OCI-LY7 (cell line): ENCODE measurements around the gene CIB4. TPM values are rescaled to one million over a fixed set of nuclear protein-coding genes. Genes with fewer than 3 reads are reported as not detected.

ENCODE experiments used
- BruUV-seq: library from RNA; stranded (reverse); fragments of 400-500 nt; replicated peaks from 2 replicates; lab custom pipeline; 2021; lab: Mats Ljungman, UMichigan
- CTCF ChIA-PET: fragments of 300-600 bp; sonication (Branson Sonifier 250); formaldehyde crosslinking; loops from one replicate; lab custom pipeline; 2022; ENCODE audit warnings: antibody characterized with exemption; ENCODE audit not compliant: unreplicated experiment; lab: Charles Lee
- POLR2A ChIA-PET: fragments of 300-600 bp; sonication (Branson Sonifier 250); formaldehyde crosslinking; loops from one replicate; lab custom pipeline; 2022; ENCODE audit warnings: antibody characterized with exemption; lab: Charles Lee
- DNase-seq: peaks from one replicate; pipeline ENCODE4 v3.0.0-alpha.2; 2015; ENCODE audit warnings: low spot score
- H2AFZ ChIP-seq: fragments of 200-600 bp; sonication (generic), shearing (Covaris generic); 2 replicates; pipeline ENCODE4 v1.6.1; 2014; ENCODE audit warnings: mild to moderate bottlenecking, antibody characterized with exemption, low read length, moderate library complexity
- H3K27ac ChIP-seq: fragments of 200-600 bp; sonication (generic); 2 replicates; pipeline ENCODE4 v1.5.1; 2014; ENCODE audit warnings: mixed run types, low read depth, mild to moderate bottlenecking, moderate library complexity, low read length, inconsistent platforms; ENCODE audit not compliant: poor library complexity, severe bottlenecking
- H3K36me3 ChIP-seq: fragments of 200-600 bp; sonication (generic); 2 replicates; pipeline ENCODE4 v1.6.1; 2014; ENCODE audit warnings: mild to moderate bottlenecking, antibody characterized with exemption, low read length, moderate library complexity, mixed read lengths; ENCODE audit not compliant: insufficient read depth
- H3K4me1 ChIP-seq: fragments of 200-600 bp; sonication (generic); 2 replicates; pipeline ENCODE4 v1.5.1; 2014; ENCODE audit warnings: mild to moderate bottlenecking, low read length; ENCODE audit not compliant: insufficient read depth, poor library complexity, severe bottlenecking
- H3K4me2 ChIP-seq: fragments of 200-600 bp; sonication (generic); 2 replicates; pipeline ENCODE4 v1.6.1; 2014; ENCODE audit warnings: mild to moderate bottlenecking, low read length
- H3K4me3 ChIP-seq: fragments of 200-600 bp; sonication (generic); 2 replicates; pipeline ENCODE4 v1.5.1; 2014; ENCODE audit warnings: mild to moderate bottlenecking, low read depth, low read length; ENCODE audit not compliant: poor library complexity, severe bottlenecking
- H3K79me2 ChIP-seq: fragments of 200-600 bp; sonication (generic); 2 replicates; pipeline ENCODE4 v1.6.1; 2016; ENCODE audit warnings: low read depth, mild to moderate bottlenecking, low read length, moderate library complexity, mixed read lengths; ENCODE audit not compliant: insufficient read depth
- H3K9me2 ChIP-seq: fragments of 200-600 bp; sonication (generic); 2 replicates; pipeline ENCODE4 v1.6.1; 2016; ENCODE audit warnings: mild to moderate bottlenecking, low read length, mixed read lengths; ENCODE audit not compliant: insufficient read depth
- H3K9me3 ChIP-seq: fragments of 200-600 bp; sonication (generic); 2 replicates; pipeline ENCODE4 v1.6.1; 2014; ENCODE audit warnings: mild to moderate bottlenecking, mixed run types, low read length, mixed read lengths
- H4K20me1 ChIP-seq: fragments of 200-600 bp; sonication (generic); 2 replicates; pipeline ENCODE4 v1.6.1; 2014; ENCODE audit warnings: mild to moderate bottlenecking, antibody characterized with exemption, low read length, moderate library complexity, mixed read lengths; ENCODE audit not compliant: insufficient read depth
- EZH2phosphoT487 ChIP-seq: fragments of 200-600 bp; sonication (generic); IDR thresholded peaks from 2 replicates; pipeline ENCODE4 v1.6.1; 2018; ENCODE audit warnings: low read depth, borderline replicate concordance, mild to moderate bottlenecking, mixed run types, antibody characterized with exemption, low read length, moderate library complexity, mixed read lengths
- intact Hi-C: fragments of 100-400 bp; cut with micrococcal nuclease; formaldehyde crosslinking; loops from one replicate; pipeline ENCODE4 v1.10.0; 2022; ENCODE audit not compliant: unreplicated experiment
- total RNA-seq, 2 experiments: library from RNA; depleted of rRNA in 1 of 2; stranded (reverse); fragments of >200 nt in 1 of 2; shearing (Covaris generic) in 1 of 2; gene quantifications; 2 replicates each; pipeline ENCODE4 v1.2.3, GENCODE V29; 2014 to 2022
- TF ChIP-seq, protein P1 (sequence below): fragments of 200-600 bp; sonication (generic); conservative IDR thresholded peaks from 2 replicates; pipeline ENCODE4 v1.5.1; 2014; ENCODE audit warnings: mild to moderate bottlenecking, antibody characterized with exemption, low read length, moderate library complexity, mixed read lengths

Gene CIB4
- total RNA-seq, 2 experiments from 2014 or later: not detected

DNA sequence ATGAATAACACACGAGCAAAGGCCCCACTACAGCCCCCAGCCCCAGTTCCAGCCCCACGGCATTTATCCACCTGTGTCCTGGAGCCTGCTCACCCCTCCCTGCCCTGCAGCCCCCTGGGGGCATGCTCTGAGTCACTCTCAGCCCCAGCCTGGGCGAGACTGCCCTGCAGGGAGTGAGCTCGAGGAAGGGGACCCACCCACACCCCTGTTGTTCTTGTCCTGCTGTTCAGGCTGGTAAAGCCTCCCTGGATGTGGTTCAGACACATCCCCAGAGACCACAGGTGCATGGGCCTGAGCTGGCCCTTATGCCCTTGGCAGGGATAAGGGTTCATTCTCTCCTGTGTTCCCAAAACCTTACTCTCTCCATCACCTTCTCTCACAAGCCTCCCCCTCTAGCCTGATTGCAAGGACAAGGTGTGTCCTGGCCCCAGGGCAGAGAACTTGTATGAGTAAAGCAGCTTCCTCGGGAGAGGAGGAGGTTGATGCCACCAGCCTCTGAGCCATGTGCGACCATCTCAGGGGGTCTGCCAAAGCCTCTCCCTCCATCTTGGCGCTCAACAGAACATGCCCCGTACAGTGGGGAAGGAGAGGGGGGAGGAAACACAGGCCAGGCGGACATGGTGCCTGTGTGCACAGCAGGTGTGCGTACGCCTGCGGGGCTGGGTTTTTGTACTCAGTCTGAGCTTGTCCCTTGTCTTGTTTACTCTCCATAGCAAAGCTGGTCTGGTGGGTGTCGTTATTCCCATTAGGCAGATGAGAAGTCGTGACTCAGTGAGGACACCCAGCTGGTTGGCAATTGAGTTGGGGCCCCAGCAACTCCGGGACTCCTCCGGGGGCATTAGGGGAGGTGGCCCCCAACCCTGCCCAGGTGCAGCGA lies 64.4 kb downstream of the CIB4 start:
- BruUV-seq: no TSS peak
- Histone ChIP-seq H3K9me3 (no peaks in the 10 kb centered on the region), H3K9me2 (no peaks in the 10 kb centered on the region), H3K4me1 (no peaks in the 10 kb centered on the region), H2AFZ (no peak overlapping the region), H4K20me1 (no peaks in the 10 kb centered on the region), H3K4me3 (no peak overlapping the region), H3K4me2 (no peak overlapping the region), H3K27ac (no peak overlapping the region), H3K36me3 (no peaks in the 10 kb centered on the region), H3K79me2 (no peaks in the 10 kb centered on the region)
- ChIA-PET CTCF (no interaction called here), POLR2A (no interaction called here)
- no peak for DNase-seq
- intact Hi-C loops: loop anchor here (5.0 kb wide), 1 partner anchor 75 kb away; no protein-coding TSS in a partner anchor
- no peak for TF ChIP-seq EZH2phosphoT487
- TF ChIP-seq, protein P1, sequence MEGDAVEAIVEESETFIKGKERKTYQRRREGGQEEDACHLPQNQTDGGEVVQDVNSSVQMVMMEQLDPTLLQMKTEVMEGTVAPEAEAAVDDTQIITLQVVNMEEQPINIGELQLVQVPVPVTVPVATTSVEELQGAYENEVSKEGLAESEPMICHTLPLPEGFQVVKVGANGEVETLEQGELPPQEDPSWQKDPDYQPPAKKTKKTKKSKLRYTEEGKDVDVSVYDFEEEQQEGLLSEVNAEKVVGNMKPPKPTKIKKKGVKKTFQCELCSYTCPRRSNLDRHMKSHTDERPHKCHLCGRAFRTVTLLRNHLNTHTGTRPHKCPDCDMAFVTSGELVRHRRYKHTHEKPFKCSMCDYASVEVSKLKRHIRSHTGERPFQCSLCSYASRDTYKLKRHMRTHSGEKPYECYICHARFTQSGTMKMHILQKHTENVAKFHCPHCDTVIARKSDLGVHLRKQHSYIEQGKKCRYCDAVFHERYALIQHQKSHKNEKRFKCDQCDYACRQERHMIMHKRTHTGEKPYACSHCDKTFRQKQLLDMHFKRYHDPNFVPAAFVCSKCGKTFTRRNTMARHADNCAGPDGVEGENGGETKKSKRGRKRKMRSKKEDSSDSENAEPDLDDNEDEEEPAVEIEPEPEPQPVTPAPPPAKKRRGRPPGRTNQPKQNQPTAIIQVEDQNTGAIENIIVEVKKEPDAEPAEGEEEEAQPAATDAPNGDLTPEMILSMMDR: no peak

- CTCF ChIA-PET: no interaction called here
- Histone ChIP-seq H3K4me2 (no peak overlapping the region), H4K20me1 (no peaks in the 10 kb centered on the region), H3K4me1 (no peaks in the 10 kb centered on the region), H3K36me3 (no peaks in the 10 kb centered on the region), H3K9me3 (no peaks in the 10 kb centered on the region), H3K27ac (no peak overlapping the region), H3K4me3 (no peak overlapping the region), H3K9me2 (no peaks in the 10 kb centered on the region), H2AFZ (no peak overlapping the region), H3K79me2 (no peaks in the 10 kb centered on the region)
- TF ChIP-seq EZH2phosphoT487: no peak
- TF ChIP-seq, protein P1: no peak
- no peak for DNase-seq
- BruUV-seq: no TSS peak
- POLR2A ChIA-PET: no interaction called here
- intact Hi-C loops: loop anchor here (5.0 kb wide), 1 partner anchor 74 kb away; no protein-coding TSS in a partner anchor
These were observed 65.2 kb downstream of the CIB4 start for GRCh38 chr2:26575836-26576564.
